HepG2 (cell line): Measurements from ENCODE around the gene NUP93. TPM values are rescaled to one million over a fixed set of nuclear protein-coding genes. Genes with fewer than 3 reads are reported as not detected.

Experiments used
- AGO2 ChIP-seq: fragments of 200-400 bp; formaldehyde crosslinking; optimal IDR thresholded peaks from 2 replicates; pipeline ENCODE3; 2017; ENCODE audit warnings: mild to moderate bottlenecking, low read depth, low read length, moderate library complexity
- E2F5 ChIP-seq: sonication (generic); formaldehyde crosslinking; conservative IDR thresholded peaks from 2 replicates; pipeline ENCODE4 v1.4.0; 2020; ENCODE audit warnings: missing genetic modification reagents
- ETV5 ChIP-seq: IDR thresholded peaks from 2 replicates; pipeline ENCODE4 v1.6.1; 2018; ENCODE audit warnings: missing biosample characterization, missing genetic modification reagents, inconsistent platforms, borderline replicate concordance
- HNF1A ChIP-seq, 2 experiments: sonication (generic) in 1 of 2; formaldehyde crosslinking in 1 of 2; IDR thresholded peaks; 2 replicates each; pipeline versions ENCODE4 v1.4.0 to v1.6.1; 2016 to 2020; ENCODE audit warnings: borderline replicate concordance in 1 of 2, low read depth in 1 of 2, mild to moderate bottlenecking in 1 of 2, missing genetic modification reagents in 1 of 2
- HOXA3 ChIP-seq: sonication (generic); formaldehyde crosslinking; IDR thresholded peaks from 2 replicates; pipeline ENCODE4 v1.5.0; 2020; ENCODE audit warnings: missing genetic modification reagents
- HOXA9 ChIP-seq: sonication (generic); formaldehyde crosslinking; IDR thresholded peaks from 2 replicates; pipeline ENCODE4 v1.8.1; 2022; ENCODE audit warnings: missing genetic modification reagents, mild to moderate bottlenecking, moderate library complexity, borderline replicate concordance
- MEF2D ChIP-seq: sonication (generic); formaldehyde crosslinking; IDR thresholded peaks from 2 replicates; pipeline ENCODE4 v1.5.1; 2020; ENCODE audit warnings: mild to moderate bottlenecking, missing genetic modification reagents
- MIER2 ChIP-seq: IDR thresholded peaks from 2 replicates; pipeline ENCODE4 v1.6.1; 2016; ENCODE audit warnings: missing biosample characterization, missing genetic modification reagents
- MYC ChIP-seq: sonication (generic); formaldehyde crosslinking; IDR thresholded peaks from 2 replicates; pipeline ENCODE4 v1.9.0; 2021; ENCODE audit warnings: missing genetic modification reagents, borderline replicate concordance
- NR2C2 ChIP-seq: sonication (generic); formaldehyde crosslinking; IDR thresholded peaks from 2 replicates; pipeline ENCODE4 v1.4.0; 2020; ENCODE audit warnings: missing genetic modification reagents, mild to moderate bottlenecking, moderate library complexity, borderline replicate concordance
- THYN1 ChIP-seq: sonication (generic); formaldehyde crosslinking; IDR thresholded peaks from 2 replicates; pipeline ENCODE4 v1.8.1; 2023; ENCODE audit warnings: low read depth, mild to moderate bottlenecking, moderate library complexity, missing genetic modification reagents, borderline replicate concordance
- ZBTB10 ChIP-seq: sonication (generic); formaldehyde crosslinking; IDR thresholded peaks from 2 replicates; pipeline ENCODE4 v1.4.0; 2020; ENCODE audit warnings: missing genetic modification reagents, borderline replicate concordance
- ZNF326 ChIP-seq: sonication (generic); formaldehyde crosslinking; IDR thresholded peaks from 2 replicates; pipeline ENCODE4 v1.4.0; 2020; ENCODE audit warnings: missing genetic modification reagents, borderline replicate concordance
- ZNF678 ChIP-seq: sonication (generic); formaldehyde crosslinking; IDR thresholded peaks from 2 replicates; pipeline ENCODE4 v1.4.0; 2020; ENCODE audit warnings: mild to moderate bottlenecking, missing genetic modification reagents
- ZNF75D ChIP-seq: sonication (generic); formaldehyde crosslinking; IDR thresholded peaks from 2 replicates; pipeline ENCODE4 v1.8.1; 2023; ENCODE audit warnings: missing genetic modification reagents, mild to moderate bottlenecking, borderline replicate concordance
- ZNF773 ChIP-seq: sonication (generic); formaldehyde crosslinking; IDR thresholded peaks from 2 replicates; pipeline ENCODE4 v1.4.0; 2020; ENCODE audit warnings: missing genetic modification reagents, borderline replicate concordance
- ZNF776 ChIP-seq: sonication (generic); formaldehyde crosslinking; IDR thresholded peaks from 2 replicates; pipeline ENCODE4 v1.4.0; 2020; ENCODE audit warnings: mild to moderate bottlenecking, missing genetic modification reagents
- ZNF788 ChIP-seq: sonication (generic); formaldehyde crosslinking; IDR thresholded peaks from 2 replicates; pipeline ENCODE4 v1.5.0; 2020; ENCODE audit warnings: mild to moderate bottlenecking, missing genetic modification reagents, borderline replicate concordance
- polyA plus RNA-seq, 8 experiments: library from polyadenylated mRNA; depleted of rRNA in 3 of 8; stranded (reverse) in 7 of 8; unstranded in 1 of 8; fragments of >200 nt; fragmentation: Illumina TruSeq in 4 of 8; extraction: Trizol in 4 of 8; gene quantifications; 2 replicates each; pipeline versions ENCODE4 v1.2.1 to v1.2.3, GENCODE V29; 2011 to 2016; ENCODE audit warnings: low read depth in 4 of 8, missing spikeins in 1 of 8, mixed read lengths in 1 of 8; ENCODE audit not compliant: insufficient read depth in 1 of 8
- total RNA-seq, 5 experiments: library from RNA; depleted of rRNA; stranded (reverse); fragments of >200 nt; fragmentation: Illumina TruSeq; extraction: Trizol; gene quantifications; 2 replicates each; pipeline ENCODE4 v1.2.3, GENCODE V29; 2016; ENCODE audit warnings: low read depth in 1 of 5
- TF ChIP-seq, protein P1 (sequence below): sonication (generic); formaldehyde crosslinking; conservative IDR thresholded peaks from 2 replicates; pipeline ENCODE4 v1.8.1; 2023; ENCODE audit warnings: missing genetic modification reagents

The NUP93 gene
- total and polyA plus RNA-seq, 2 of the 13 experiments (the other 11 are each of a cell fraction or from before 2014, with no cell fraction given): 58.5 to 140 TPM

DNA sequence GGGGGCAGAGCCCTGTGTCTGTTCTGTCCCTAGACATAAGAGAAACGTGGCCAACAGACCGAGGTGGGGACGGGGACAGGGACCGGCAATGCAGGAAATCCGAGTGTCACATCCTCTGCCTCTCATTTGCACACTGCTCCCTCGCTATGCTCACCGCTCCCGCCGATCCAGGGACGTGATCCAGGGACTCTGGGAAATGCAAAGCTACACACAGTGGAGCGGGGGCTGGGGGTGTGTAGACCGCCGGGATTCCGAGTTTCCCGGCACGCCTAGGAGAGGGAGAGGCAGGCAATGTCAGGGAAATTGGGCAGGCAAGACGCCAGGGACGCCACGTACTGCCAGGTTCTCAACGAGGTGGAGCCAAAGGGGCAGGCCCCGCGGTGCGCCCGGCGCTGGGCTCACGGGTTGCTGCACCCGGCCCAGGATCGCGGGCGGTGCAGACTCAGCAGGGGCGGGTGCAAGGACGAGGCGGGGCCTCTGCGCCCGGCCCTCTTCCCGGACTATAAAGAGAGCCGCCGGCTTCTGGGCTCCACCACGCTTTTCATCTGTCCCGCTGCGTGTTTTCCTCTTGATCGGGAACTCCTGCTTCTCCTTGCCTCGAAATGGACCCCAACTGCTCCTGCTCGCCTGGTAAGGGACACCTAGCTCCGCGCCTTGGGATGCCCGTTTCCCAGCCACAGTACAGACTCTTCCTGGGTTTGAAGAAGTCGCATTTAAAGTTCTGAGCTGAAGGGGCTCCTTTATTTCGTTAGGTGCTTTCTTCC lies 47.8 kb upstream of the NUP93 start, which contains the start of gene MT1X (continued):
- TF ChIP-seq HNF1A (IDR thresholded peaks at IDR 0.05; ENCODE audit: low read depth): no peak
- no peak; the same call in 1 of the 2 replicates for TF ChIP-seq HNF1A (CRISPR knock-in tag; IDR thresholded peaks at IDR 0.05; ENCODE audit: borderline replicate concordance)
- TF ChIP-seq E2F5 (CRISPR knock-in tag): no peak
- TF ChIP-seq ZNF773 (CRISPR knock-in tag): no peak
- TF ChIP-seq MEF2D (CRISPR knock-in tag): 0 out of 2 replicates have a peak, but pooled peaks have one; percentile 19
- TF ChIP-seq NR2C2: no peak
- no peak for TF ChIP-seq ZNF75D (CRISPR knock-in tag)
- no peak for TF ChIP-seq ZBTB10
- TF ChIP-seq ZNF776 (CRISPR knock-in tag): 0 out of 2 replicates have a peak, but pooled peaks have one; percentile 65
- 0 out of 2 replicates have a peak, but pooled peaks have one; percentile 26 for TF ChIP-seq HOXA9 (CRISPR knock-in tag)
- peak; percentile 43; the same call in 1 of the 2 replicates for TF ChIP-seq ETV5 (CRISPR knock-in tag)
- peak; percentile 85; the same call in 1 of the 2 replicates for TF ChIP-seq MYC (CRISPR knock-in tag)
- TF ChIP-seq HOXA3 (CRISPR knock-in tag): peak; percentile 86
- no peak for TF ChIP-seq THYN1 (CRISPR knock-in tag)
- TF ChIP-seq ZNF678 (CRISPR knock-in tag): no peak
- peak; percentile 7; the same call in 1 of the 2 replicates for TF ChIP-seq MIER2 (CRISPR knock-in tag)
- peak; percentile 72; the same call in 1 of the 2 replicates for TF ChIP-seq ZNF788
- no peak for TF ChIP-seq ZNF326 (CRISPR knock-in tag)
- TF ChIP-seq, protein P1, sequence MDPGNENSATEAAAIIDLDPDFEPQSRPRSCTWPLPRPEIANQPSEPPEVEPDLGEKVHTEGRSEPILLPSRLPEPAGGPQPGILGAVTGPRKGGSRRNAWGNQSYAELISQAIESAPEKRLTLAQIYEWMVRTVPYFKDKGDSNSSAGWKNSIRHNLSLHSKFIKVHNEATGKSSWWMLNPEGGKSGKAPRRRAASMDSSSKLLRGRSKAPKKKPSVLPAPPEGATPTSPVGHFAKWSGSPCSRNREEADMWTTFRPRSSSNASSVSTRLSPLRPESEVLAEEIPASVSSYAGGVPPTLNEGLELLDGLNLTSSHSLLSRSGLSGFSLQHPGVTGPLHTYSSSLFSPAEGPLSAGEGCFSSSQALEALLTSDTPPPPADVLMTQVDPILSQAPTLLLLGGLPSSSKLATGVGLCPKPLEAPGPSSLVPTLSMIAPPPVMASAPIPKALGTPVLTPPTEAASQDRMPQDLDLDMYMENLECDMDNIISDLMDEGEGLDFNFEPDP (CRISPR knock-in tag): no peak
- TF ChIP-seq AGO2: no peak
